Tibial nerve (tissue), 4 donors: Measurements from ENCODE around the gene UXS1. TPM values are rescaled to one million over a fixed set of nuclear protein-coding genes. Genes with fewer than 3 reads are reported as not detected.
A peak's percentile ranks its signal among the peaks of the same experiment; 100 is the strongest.

ENCODE experiments used
- DNase-seq, 2 donors: peaks; one replicate each; pipeline ENCODE4 v3.0.0-alpha.2; 2019; ENCODE audit warnings: low spot score in 2 of 2
- H3K27ac ChIP-seq, 4 donors: fragments of 200-600 bp; sonication (generic) in 3 of 4; one replicate each; pipeline ENCODE4 v1.5.1; 2017 to 2019; ENCODE audit warnings: mild to moderate bottlenecking in 1 of 4
- H3K27me3 ChIP-seq, 2 donors: fragments of 200-600 bp; sonication (generic) in 1 of 2; one replicate each; pipeline versions ENCODE4 v1.5.1 to v1.6.0; 2017 to 2019
- H3K36me3 ChIP-seq, 3 donors: fragments of 200-600 bp; sonication (generic); one replicate each; pipeline ENCODE4 v1.5.1; 2018 to 2019
- H3K4me1 ChIP-seq, 4 donors: fragments of 200-600 bp; sonication (generic) in 3 of 4; one replicate each; pipeline ENCODE4 v1.5.1; 2017 to 2019
- H3K4me3 ChIP-seq, 4 donors: fragments of 200-600 bp; sonication (generic) in 3 of 4; one replicate each; pipeline ENCODE4 v1.5.1; 2017 to 2019; ENCODE audit warnings: mild to moderate bottlenecking in 1 of 4, moderate library complexity in 1 of 4
- H3K9me3 ChIP-seq, 4 donors: fragments of 200-600 bp; sonication (generic) in 3 of 4; one replicate each; pipeline ENCODE4 v1.5.1; 2017 to 2019
- CTCF ChIP-seq, 5 experiments: fragments of 200-600 bp in 3 of 5; fragments of 450-650 bp in 2 of 5; sonication (generic) in 3 of 5; IDR thresholded peaks; one replicate each; pipeline ENCODE4 v1.5.1; 2016 to 2019; ENCODE audit warnings: antibody characterized with exemption in 5 of 5, mild to moderate bottlenecking in 3 of 5, moderate library complexity in 2 of 5
- EP300 ChIP-seq, 2 donors: sonication (generic); formaldehyde crosslinking; IDR thresholded peaks; one replicate each; pipeline ENCODE4 v1.6.1; 2017; ENCODE audit warnings: antibody characterized with exemption in 2 of 2, mild to moderate bottlenecking in 1 of 2
- POLR2A ChIP-seq, 2 donors: fragments of 450-650 bp; IDR thresholded peaks; one replicate each; pipeline ENCODE4 v1.6.1; 2017; ENCODE audit warnings: antibody characterized with exemption in 2 of 2, mild to moderate bottlenecking in 2 of 2, moderate library complexity in 2 of 2
- WGBS, 2 donors: methylation state at CpG; one replicate each; pipeline ENCODE4 v1.1.5; 2018; 5-methylcytosine and 5-hydroxymethylcytosine counted together
- total RNA-seq, 4 donors: library from RNA; depleted of rRNA; stranded (reverse); fragments of >200 nt; gene quantifications; one replicate each; pipeline ENCODE4 v1.1.0, GENCODE V29; 2016

Gene UXS1
- total RNA-seq, 4 donors from 2014 or later: 38.5 to 78.9 (median 51.3) TPM

- WGBS, 2 donors: 59 to 93% methylated on average over 2 of the region's 2 CpGs
- H3K4me1 ChIP-seq: peaks cover 0 to 9% (median 3%) of the 10 kb centered on the region in 4 donors
- no peak for DNase-seq
- no peaks in the 10 kb centered on the region for H3K36me3 ChIP-seq
- H3K27ac ChIP-seq: no peak overlapping the region
- H3K9me3 ChIP-seq: no peaks in the 10 kb centered on the region
- H3K4me3 ChIP-seq: no peak overlapping the region
- TF ChIP-seq EP300 (IDR thresholded peaks at IDR 0.05) (no peak), POLR2A (IDR thresholded peaks at IDR 0.05) (no peak), CTCF (IDR thresholded peaks at IDR 0.05) (no peak)
- no peaks in the 10 kb centered on the region for H3K27me3 ChIP-seq
These were observed 7.6 kb upstream of the UXS1 start for GRCh38 chr2:106201661-106202060.

GRCh38 chr2:106197878-106198277 lies 3.8 kb upstream of the UXS1 start:
- H3K27me3 ChIP-seq: no peaks in the 10 kb centered on the region
- H3K4me1 ChIP-seq: peaks cover 0 to 28% (median 7%) of the 10 kb centered on the region in 4 donors
- no peaks in the 10 kb centered on the region for H3K9me3 ChIP-seq
- 10 to 11% methylated on average over 3 of the region's 3 CpGs for WGBS, 2 donors
- peak in 1 of 2 donors; percentile 48 for DNase-seq
- H3K36me3 ChIP-seq: no peaks in the 10 kb centered on the region
- no peak overlapping the region for H3K4me3 ChIP-seq
- peak overlapping the region in 1 of 4 donors; percentile 14 for H3K27ac ChIP-seq
- TF ChIP-seq POLR2A (IDR thresholded peaks at IDR 0.05): no peak
- peak in 1 of 2 donors; percentile 64 for TF ChIP-seq EP300 (IDR thresholded peaks at IDR 0.05)

GRCh38 chr2:106195981-106196380 lies 1.9 kb upstream of the UXS1 start:
- H3K27ac ChIP-seq: no peak overlapping the region
- no peak overlapping the region for H3K4me3 ChIP-seq

GRCh38 chr2:106195456-106195855 lies 1.4 kb upstream of the UXS1 start:
- no peaks in the 10 kb centered on the region for H3K9me3 ChIP-seq
- TF ChIP-seq EP300 (IDR thresholded peaks at IDR 0.05) (no peak), CTCF (IDR thresholded peaks at IDR 0.05) (no peak), POLR2A (IDR thresholded peaks at IDR 0.05) (no peak)
- 87 to 91% methylated on average over 6 of the region's 6 CpGs for WGBS, 2 donors
- no peaks in the 10 kb centered on the region for H3K36me3 ChIP-seq
- H3K4me1 ChIP-seq: peaks cover 0 to 45% (median 9%) of the 10 kb centered on the region in 4 donors
- no peaks in the 10 kb centered on the region for H3K27me3 ChIP-seq
- DNase-seq: no peak
- no peak overlapping the region for H3K27ac ChIP-seq
- no peak overlapping the region for H3K4me3 ChIP-seq

More at GRCh38 chr2:106195981-106196380, 1.9 kb upstream of the UXS1 start:
- no peak for DNase-seq
- Histone ChIP-seq H3K4me1 (peaks cover 0 to 43% (median 9%) of the 10 kb centered on the region in 4 donors), H3K27me3 (no peaks in the 10 kb centered on the region), H3K36me3 (no peaks in the 10 kb centered on the region), H3K9me3 (no peaks in the 10 kb centered on the region)
- TF ChIP-seq POLR2A (IDR thresholded peaks at IDR 0.05) (no peak), EP300 (IDR thresholded peaks at IDR 0.05) (no peak), CTCF (IDR thresholded peaks at IDR 0.05) (no peak)
- WGBS, 2 donors: 77 to 78% methylated on average over 6 of the region's 6 CpGs

GRCh38 chr2:106193690-106193976 lies 468 bp downstream of the UXS1 start:
- H3K27ac ChIP-seq: peak overlapping the region; percentile 40 to 89 (median 86)

More at GRCh38 chr2:106193690-106193976, 468 bp downstream of the UXS1 start:
- no peak for DNase-seq
- peaks cover 0 to 60% (median 11%) of the 10 kb centered on the region in 4 donors for H3K4me1 ChIP-seq
- H3K9me3 ChIP-seq: no peaks in the 10 kb centered on the region
- H3K4me3 ChIP-seq: peak overlapping the region; percentile 67 to 97 (median 90)
- TF ChIP-seq POLR2A (IDR thresholded peaks at IDR 0.05) (no peak), EP300 (IDR thresholded peaks at IDR 0.05) (no peak), CTCF (IDR thresholded peaks at IDR 0.05) (no peak)
- no peaks in the 10 kb centered on the region for H3K27me3 ChIP-seq
- no peaks in the 10 kb centered on the region for H3K36me3 ChIP-seq
- WGBS, 2 donors: 0% methylated on average over 3 to 19 of the region's 37 CpGs
